Measurements from ENCODE around the gene TAF6. TPM values are rescaled to one million over a fixed set of nuclear protein-coding genes. Genes with fewer than 3 reads are reported as not detected.

The TAF6 gene
- total RNA-seq, 2 donors from 2014 or later: 46.3 to 69.1 TPM

GRCh38 chr7:100071018-100071723 is 48.0 kb downstream of the TAF6 start:
- Mint-ChIP-seq H3K4me3 (no peak overlapping the region), H3K36me3 (peaks cover 51% of the 10 kb centered on the region), H3K9me3 (peaks cover 12% of the 10 kb centered on the region), H3K27ac (no peak overlapping the region), H3K4me1 (ENCODE audit: low read depth in 2 of 2) (peaks cover 0 to 2% of the 10 kb centered on the region in 2 donors), H3K27me3 (no peaks in the 10 kb centered on the region)
- ATAC-seq (no peak), DNase-seq (ENCODE audit: low spot score) (no peak)

- Mint-ChIP-seq H3K36me3 (peaks cover 39% of the 10 kb centered on the region), H3K27me3 (no peaks in the 10 kb centered on the region), H3K4me3 (no peak overlapping the region), H3K9me3 (peaks cover 12% of the 10 kb centered on the region), H3K27ac (no peak overlapping the region), H3K4me1 (ENCODE audit: low read depth in 2 of 2) (peaks cover 0 to 2% of the 10 kb centered on the region in 2 donors)
- DNase-seq (ENCODE audit: low spot score): no peak
- ATAC-seq: no peak
Observed at GRCh38 chr7:100069991-100070390, 49.2 kb downstream of the TAF6 start.

- no peak for ATAC-seq
- Mint-ChIP-seq H3K4me3 (no peak overlapping the region), H3K27me3 (no peaks in the 10 kb centered on the region), H3K4me1 (ENCODE audit: low read depth in 2 of 2) (peaks cover 0 to 2% of the 10 kb centered on the region in 2 donors), H3K27ac (no peak overlapping the region), H3K36me3 (peaks cover 22% of the 10 kb centered on the region), H3K9me3 (peaks cover 6% of the 10 kb centered on the region)
- no peak for DNase-seq (ENCODE audit: low spot score)
Observed at GRCh38 chr7:100066953-100067352, 52.2 kb downstream of the TAF6 start.

- Mint-ChIP-seq H3K9me3 (no peaks in the 10 kb centered on the region), H3K27ac (no peak overlapping the region), H3K36me3 (peaks cover 9% of the 10 kb centered on the region), H3K4me3 (no peak overlapping the region), H3K4me1 (ENCODE audit: low read depth in 2 of 2) (no peaks in the 10 kb centered on the region), H3K27me3 (no peaks in the 10 kb centered on the region)
- ATAC-seq (no peak), DNase-seq (ENCODE audit: low spot score) (no peak)
Observed at GRCh38 chr7:100065452-100066186, 53.5 kb downstream of the TAF6 start.

GRCh38 chr7:100064162-100064561 is 55.0 kb downstream of the TAF6 start:
- ATAC-seq (no peak), DNase-seq (ENCODE audit: low spot score) (no peak)
- no peaks in the 10 kb centered on the region for H3K9me3 Mint-ChIP-seq
- no peaks in the 10 kb centered on the region for H3K4me1 Mint-ChIP-seq (ENCODE audit: low read depth in 2 of 2)
- H3K36me3 Mint-ChIP-seq: no peaks in the 10 kb centered on the region
- no peak overlapping the region for H3K4me3 Mint-ChIP-seq
- no peak overlapping the region for H3K27ac Mint-ChIP-seq
- no peaks in the 10 kb centered on the region for H3K27me3 Mint-ChIP-seq

GRCh38 chr7:100063376-100063775 is 55.8 kb downstream of the TAF6 start:
- no peak for ATAC-seq
- Mint-ChIP-seq H3K4me3 (no peak overlapping the region), H3K36me3 (no peaks in the 10 kb centered on the region), H3K4me1 (ENCODE audit: low read depth in 2 of 2) (no peaks in the 10 kb centered on the region), H3K9me3 (no peaks in the 10 kb centered on the region), H3K27ac (no peak overlapping the region), H3K27me3 (no peaks in the 10 kb centered on the region)
- DNase-seq (ENCODE audit: low spot score): no peak

- Mint-ChIP-seq H3K4me3 (no peak overlapping the region), H3K27ac (no peak overlapping the region), H3K36me3 (no peaks in the 10 kb centered on the region), H3K27me3 (no peaks in the 10 kb centered on the region), H3K4me1 (ENCODE audit: low read depth in 2 of 2) (no peaks in the 10 kb centered on the region), H3K9me3 (no peaks in the 10 kb centered on the region)
- no peak for DNase-seq (ENCODE audit: low spot score)
- no peak for ATAC-seq
Observed at GRCh38 chr7:100061518-100062193, 57.5 kb downstream of the TAF6 start.

- no peaks in the 10 kb centered on the region for H3K36me3 Mint-ChIP-seq
- no peak for DNase-seq (ENCODE audit: low spot score)
- H3K4me1 Mint-ChIP-seq (ENCODE audit: low read depth in 2 of 2): no peaks in the 10 kb centered on the region
Observed at GRCh38 chr7:100059251-100059739, 59.9 kb downstream of the TAF6 start.

More at GRCh38 chr7:100059251-100059739, 59.9 kb downstream of the TAF6 start:
- no peaks in the 10 kb centered on the region for H3K9me3 Mint-ChIP-seq
- H3K27ac Mint-ChIP-seq: no peak overlapping the region
- H3K27me3 Mint-ChIP-seq: no peaks in the 10 kb centered on the region
- no peak for ATAC-seq
- H3K4me3 Mint-ChIP-seq: no peak overlapping the region

Other genes with a start within 250 kb of the TAF6 start
- under 1 TPM in 1 of 2 donors, not detected in 1; 0.36 TPM for gene OR2AE1, start 242.3 kb downstream of the TAF6 start, total RNA-seq
- gene TRIM4, start 199.8 kb downstream of the TAF6 start, total RNA-seq: 10 to 100 TPM; 29.9 to 30.8 TPM
- not detected for gene GJC3, start 189.7 kb downstream of the TAF6 start, total RNA-seq
- gene AZGP1, start 143.3 kb downstream of the TAF6 start, total RNA-seq: not detected
- gene ZKSCAN1, start 103.8 kb downstream of the TAF6 start, total RNA-seq: 10 to 100 TPM; 64.9 to 70.6 TPM
- 10 to 100 TPM in 1 of 2 donors, 1 to 10 TPM in 1; 8.7 to 11.0 TPM for gene ZSCAN21, start 69.6 kb downstream of the TAF6 start, total RNA-seq
- 10 to 100 TPM; 19.6 to 33.6 TPM for gene ZNF3, start 37.6 kb downstream of the TAF6 start, total RNA-seq
- 10 to 100 TPM; 81.8 to 88.8 TPM for gene COPS6, start 30.4 kb downstream of the TAF6 start, total RNA-seq
- gene MCM7, start 18.0 kb downstream of the TAF6 start, total RNA-seq: 100 to 1,000 TPM; 248 to 526 TPM
- 10 to 100 TPM in 1 of 2 donors, 1 to 10 TPM in 1; 8.9 to 16.9 TPM for gene AP4M1, start 17.7 kb downstream of the TAF6 start, total RNA-seq
- 10 to 100 TPM; 17.5 to 19.1 TPM for gene CNPY4, start 276 bp upstream of the TAF6 start, total RNA-seq
- gene MBLAC1, start 7.6 kb upstream of the TAF6 start, total RNA-seq: 1 to 10 TPM; 3.4 to 6.5 TPM
- gene LAMTOR4, start 29.6 kb upstream of the TAF6 start, total RNA-seq: 100 to 1,000 TPM; 124 to 145 TPM
- 10 to 100 TPM; 46.2 to 52.7 TPM for gene TRAPPC14, start 39.4 kb upstream of the TAF6 start, total RNA-seq
- gene GAL3ST4, start 49.3 kb upstream of the TAF6 start, total RNA-seq: 1 to 10 TPM in 1 of 2 donors, under 1 TPM in 1; 0.57 to 1.1 TPM
- 1 to 10 TPM; 2.6 to 2.7 TPM for gene GPC2, start 58.0 kb upstream of the TAF6 start, total RNA-seq
- 10 to 100 TPM; 13.7 to 24.4 TPM for gene STAG3, start 58.6 kb upstream of the TAF6 start, total RNA-seq
- 10 to 100 TPM; 32.2 to 43.9 TPM for gene PVRIG, start 100.6 kb upstream of the TAF6 start, total RNA-seq
- not detected for gene SPDYE3, start 188.3 kb upstream of the TAF6 start, total RNA-seq
- gene PILRB, start 238.8 kb upstream of the TAF6 start, total RNA-seq: 10 to 100 TPM; 48.4 to 94.8 TPM

Data from natural killer cell treated with Interleukin-12 subunit alpha and Interleukin-12 subunit beta and Interleukin-15 and Interleukin-18, amount 100 ng/mL, for 72 hours (primary cell).